GM18873 (cell line): ENCODE measurements around the gene TRAK2.

Experiments used
- ATAC-seq: cut with Tn5 transposase; IDR thresholded peaks from one replicate; pipeline ENCODE4 v1.9.1; 2021; ENCODE audit warnings: mild to moderate bottlenecking, moderate library complexity, moderate number of reproducible peaks; ENCODE audit not compliant: unreplicated experiment, low FRiP score

Gene TRAK2

DNA sequence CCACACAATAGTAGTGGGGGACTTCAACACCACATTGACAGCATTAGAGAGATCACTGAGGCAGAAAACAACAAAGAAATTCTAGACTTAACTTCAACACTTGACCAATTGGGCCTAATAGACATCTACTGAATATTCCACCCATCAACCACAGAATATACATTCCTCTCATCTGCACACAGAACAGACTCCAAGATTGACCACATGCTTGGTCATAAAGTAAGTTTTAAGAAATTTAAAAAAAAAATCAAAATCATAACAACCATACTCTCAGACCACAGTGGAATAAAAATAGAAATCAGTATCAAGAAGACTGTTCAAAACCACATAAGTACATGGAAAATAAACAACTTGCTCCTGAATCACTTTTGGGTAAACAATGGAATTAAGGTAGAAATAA, 85.1 kb downstream of the TRAK2 start:
- no peak for ATAC-seq

DNA sequence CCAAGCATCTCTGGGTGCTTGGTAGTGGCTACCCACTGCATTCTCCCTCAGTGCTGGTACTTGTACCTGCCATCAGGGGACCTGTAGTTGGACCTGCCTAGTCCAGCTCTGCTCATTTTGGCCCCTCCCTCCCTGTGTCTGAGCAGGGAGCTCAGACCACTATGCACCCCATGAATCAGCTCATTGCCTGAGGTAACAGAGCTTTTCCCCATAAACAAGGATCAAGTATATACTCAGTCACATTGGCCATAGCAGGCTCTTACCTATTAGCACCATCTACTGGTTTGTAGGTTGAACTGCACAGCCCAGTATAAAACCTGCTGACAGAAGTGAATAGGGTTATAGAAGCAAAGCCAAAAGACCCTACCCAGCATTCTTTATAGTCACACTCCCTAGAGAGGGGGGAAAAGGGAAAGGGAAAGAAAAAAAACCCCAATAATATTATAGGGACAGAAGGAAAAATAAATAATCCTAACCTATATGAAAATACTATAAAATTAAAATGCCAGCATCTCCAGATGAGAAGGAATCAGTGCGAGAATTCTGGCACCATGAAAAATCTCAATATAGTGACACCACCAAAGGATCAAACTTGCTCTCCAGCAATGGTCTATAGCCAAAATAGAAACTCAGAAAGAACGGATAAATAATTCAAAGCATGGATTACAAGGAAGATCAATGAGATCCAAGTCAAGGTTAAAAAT, 87.2 kb downstream of the TRAK2 start:
- ATAC-seq = no peak

DNA sequence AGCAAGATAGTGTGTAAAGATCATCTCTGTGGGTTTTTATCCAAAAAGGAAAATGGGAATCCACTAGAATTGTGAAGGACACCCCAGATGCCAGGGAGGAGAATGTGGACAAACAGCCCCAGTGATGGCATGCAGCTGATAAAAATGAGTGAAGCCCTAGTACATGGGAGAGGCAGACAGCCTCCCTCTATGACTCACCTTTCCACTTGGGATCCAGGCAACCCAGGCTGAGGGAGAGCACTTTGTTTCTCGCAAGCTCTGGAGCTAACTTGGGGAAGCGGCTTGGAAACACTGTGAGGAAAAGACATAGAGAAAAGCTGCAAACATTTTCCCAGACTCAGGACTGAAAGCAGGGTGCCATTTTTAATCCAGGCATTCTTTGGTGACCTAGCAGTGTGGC, 88.9 kb downstream of the TRAK2 start:
- ATAC-seq = no peak

DNA sequence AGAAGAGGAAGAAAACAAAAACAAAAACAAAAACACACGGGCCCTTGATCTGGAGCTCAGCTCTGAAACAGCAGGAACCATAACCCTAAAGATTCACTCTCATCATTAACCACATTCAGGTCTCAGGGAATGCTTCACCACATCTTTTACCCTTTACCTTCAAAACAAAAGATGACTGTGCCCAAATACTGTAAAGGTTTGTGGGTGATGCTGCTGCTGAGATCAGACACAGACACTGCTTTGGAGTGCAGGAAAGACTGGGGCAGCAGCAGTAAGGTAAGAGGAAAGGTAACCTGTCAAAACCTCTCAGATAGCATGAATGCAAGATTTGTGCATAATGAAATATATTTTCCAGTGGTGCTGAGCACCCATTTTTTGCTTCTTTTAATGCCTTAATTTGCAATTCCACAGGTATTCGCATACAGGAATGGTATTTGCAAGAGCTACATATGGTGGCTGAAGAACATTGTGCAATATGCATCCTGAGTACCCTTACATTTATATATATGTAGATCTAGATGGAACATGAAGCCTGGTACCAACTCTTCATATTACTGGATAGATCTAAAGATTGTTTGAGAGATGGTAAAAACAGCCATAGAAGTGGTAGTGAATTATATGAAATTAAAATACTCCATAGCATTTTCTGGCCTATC, 90.1 kb downstream of the TRAK2 start:
- no peak for ATAC-seq

DNA sequence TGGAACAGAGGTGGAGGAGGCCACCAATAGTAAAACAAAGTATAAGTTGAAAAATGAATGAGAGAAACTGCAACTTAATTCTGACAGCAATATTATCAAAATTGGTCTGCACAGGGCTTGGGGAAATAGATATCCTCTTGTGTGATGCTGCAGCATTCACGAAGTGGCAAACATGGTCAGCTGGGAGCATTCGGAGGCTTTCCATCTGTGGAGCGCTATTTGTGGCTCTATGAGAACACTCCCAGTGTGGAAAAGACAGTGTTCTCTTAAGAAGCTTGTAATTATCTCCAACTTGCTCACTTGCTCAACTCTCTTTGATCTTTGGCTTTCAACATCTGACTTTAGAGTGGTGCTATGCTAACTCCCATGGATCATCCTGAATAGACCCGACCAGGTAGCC, 91.0 kb downstream of the TRAK2 start:
- no peak for ATAC-seq

DNA sequence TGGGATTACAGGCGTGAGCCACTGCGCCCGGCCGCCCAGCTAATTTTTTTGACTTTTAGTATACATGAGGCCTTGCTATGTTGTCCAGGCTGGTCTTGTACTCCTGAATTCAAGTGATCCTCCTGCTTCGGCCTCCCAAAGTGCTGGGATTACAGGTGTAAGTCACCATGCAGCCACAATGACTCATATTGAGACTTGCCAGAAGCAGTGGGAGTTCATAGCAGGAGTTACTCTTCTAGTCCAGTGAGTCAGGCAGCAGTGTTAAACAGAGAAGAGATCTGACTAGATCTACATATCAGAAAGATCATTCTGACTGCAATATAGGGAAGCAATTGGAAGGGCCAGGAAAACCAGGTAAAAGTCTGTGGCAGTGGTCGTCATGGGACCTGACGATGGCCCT, 92.6 kb downstream of the TRAK2 start:
- ATAC-seq = no peak

DNA sequence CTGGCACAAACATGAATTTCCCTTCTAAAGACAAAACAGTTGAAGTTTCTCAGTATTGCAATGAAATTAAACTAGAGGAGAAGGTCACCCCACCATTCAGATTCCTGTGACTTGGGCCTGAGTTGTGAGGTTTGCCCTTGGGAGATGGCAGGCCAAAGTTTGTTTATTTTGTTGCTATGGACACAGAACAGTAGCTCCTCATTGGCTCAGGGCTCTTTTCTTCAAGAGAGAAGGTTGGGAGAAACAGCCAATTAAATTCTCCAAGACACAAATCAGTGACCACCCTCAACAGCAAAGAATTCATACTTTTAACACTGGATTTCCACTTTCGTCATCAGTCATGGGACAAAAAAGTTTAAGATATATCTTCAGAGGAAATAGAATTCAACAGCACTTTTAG, 94.0 kb downstream of the TRAK2 start, which contains the start of gene FLACC1:
Gene FLACC1 (minus strand): TSS at position 125 of the 400 bp plus-strand sequence. CDS start 5,941 bp downstream, outside the sequence.
- no peak for ATAC-seq

DNA sequence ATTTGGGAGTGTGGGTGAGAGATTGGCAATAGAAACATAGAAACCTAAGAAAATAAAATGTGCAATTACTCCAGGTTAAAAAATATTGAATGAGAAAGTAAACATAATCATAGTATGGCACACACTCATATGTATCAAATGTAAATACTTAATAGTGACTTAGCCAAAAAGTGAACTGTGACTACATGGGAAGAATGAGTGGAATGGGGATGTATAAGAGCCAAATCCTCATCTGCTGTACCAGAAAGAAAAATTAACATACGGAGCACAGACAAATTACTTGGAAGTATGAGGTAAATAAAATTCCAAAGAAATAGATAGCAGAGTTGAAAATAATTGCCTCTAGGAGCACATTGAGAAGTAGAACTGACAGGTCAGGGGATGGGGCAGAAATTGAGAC, 98.1 kb downstream of the TRAK2 start:
- no peak for ATAC-seq

DNA sequence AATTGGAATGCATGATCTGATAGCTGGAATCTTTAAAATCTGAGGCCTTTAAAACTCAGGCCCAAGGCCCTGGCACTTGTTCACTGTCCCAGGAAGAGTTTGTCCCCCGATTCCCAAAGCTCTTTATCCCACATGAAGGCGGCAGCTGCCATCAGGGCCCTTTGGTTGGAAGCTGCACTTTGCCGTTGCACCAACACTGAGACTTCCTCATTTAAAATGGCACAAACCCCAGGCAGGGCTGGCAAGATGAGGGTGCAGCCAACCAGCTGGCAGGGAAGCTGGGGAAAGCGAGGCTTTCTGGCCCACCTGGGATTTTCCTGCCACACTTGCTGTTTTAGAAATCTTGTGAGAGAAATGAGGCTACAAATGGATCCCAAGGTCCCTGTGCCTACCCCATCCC, 100.4 kb downstream of the TRAK2 start:
- no peak for ATAC-seq

DNA sequence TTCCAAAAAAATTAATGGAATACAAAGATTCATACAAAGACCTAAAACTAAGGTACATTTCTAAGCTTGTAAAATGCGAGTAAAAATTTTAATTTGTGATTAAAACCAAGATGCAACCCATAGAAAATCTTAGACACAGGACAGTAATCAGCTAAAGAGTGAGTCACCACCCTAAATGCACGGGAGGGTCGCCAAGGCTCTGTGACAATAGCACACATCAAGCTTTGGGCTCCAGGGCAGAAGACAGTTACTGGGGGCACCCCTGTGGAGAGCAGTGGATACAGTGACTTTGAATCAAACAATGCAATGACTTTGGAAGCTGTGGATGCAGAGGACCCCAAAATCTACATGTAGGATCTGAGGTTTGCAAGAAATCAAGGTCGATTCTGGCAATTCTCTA, 101.7 kb downstream of the TRAK2 start:
- ATAC-seq = no peak

DNA sequence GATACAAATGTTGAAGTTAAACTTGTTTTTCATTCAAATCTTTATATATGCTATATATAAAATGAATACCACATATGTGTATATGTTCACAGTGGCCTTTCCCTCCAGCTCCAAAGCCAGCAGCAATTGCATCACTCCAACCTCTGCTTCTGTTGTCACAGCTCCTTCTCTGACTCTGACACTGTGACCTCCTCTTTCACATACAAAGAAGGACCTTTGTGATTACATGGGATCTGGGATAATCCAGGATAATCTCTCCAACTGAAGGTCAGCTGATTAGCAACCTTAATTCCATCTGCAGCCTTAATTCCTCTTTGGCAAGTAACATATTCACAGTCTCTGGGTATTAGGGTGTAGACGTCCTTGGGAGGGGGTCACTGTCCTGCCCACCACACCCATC, 102.5 kb downstream of the TRAK2 start:
- ATAC-seq = no peak

DNA sequence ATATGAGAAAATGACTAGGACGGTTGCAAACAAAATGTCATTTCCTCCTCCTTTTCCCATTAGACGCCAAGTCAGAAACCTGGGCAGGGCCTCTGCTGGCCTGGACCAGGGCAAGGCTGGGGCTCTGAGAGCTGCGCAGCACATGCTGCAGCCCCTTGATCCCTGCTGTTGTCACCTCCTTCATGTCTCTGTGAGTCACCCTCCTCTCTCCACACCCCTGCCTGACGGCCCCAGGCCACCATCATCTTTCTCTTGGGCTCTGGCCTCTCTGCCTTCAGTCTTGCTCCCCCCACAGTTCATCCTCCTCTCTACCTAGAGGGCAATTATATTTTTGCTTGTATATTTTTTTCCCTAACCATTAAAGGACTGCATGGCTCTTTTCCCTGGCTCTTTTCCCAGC, 104.1 kb downstream of the TRAK2 start:
- no peak for ATAC-seq

DNA sequence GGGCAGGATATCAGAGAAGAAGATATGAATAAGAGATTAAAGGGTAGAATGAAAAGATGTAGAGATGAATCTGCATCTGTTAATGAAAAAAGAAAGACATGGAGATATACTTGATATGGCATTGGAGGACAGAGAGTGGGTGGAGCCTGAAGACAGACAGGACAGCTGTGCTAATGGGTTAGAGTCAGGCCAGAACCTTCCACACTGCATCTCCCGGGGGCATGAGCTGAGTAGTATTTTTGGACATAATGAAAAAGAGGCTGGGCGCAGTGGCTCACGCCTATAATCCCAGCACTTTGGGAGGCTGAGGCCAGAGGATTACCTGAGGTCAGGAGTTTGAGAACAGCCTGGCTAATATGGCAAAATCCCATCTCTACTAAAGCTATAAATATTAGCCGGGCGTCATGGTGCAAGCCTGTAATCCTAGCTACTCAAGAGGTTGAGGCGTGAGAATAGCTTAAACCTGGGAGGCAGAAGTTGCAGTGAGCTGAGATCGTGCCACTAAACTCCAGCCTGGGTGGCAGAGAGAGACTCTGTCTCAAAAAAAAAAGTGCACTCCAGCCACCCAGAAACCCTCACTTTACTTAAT, 105.5 kb downstream of the TRAK2 start:
- ATAC-seq = no peak

DNA sequence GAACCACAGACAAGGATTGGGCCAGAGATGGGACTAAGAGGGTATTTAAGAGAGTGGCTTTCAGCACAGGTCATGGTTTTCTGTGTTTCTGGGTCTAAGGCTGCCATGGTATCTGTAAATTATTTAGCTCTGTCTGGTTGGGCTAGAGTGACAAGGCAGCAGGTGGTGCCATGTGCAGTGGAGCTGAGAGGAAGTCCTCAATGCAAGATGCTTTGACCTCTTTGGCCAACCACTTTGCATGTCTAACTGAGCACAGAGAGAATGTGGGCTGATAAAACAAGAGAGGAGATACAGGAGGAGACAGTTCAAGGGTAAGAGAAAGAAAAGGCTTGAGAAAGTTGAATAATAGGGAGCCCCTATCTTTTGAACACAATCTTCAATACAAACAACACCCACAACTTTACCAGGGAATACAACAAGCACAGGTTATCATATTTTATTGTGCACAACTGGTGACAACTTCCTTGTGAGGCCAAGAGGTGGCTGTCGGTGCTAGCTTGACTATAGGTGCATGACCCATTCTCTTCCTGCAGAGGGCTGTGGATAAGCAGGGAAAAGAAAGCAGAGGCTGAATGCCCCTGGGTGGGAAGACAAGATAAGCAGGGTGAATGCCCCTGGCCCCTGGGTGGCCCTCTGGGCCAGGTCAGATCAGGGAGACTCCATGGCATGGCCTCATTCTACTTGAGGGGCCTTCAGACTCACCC, 106.4 kb downstream of the TRAK2 start:
- peak; percentile 81 for ATAC-seq

DNA sequence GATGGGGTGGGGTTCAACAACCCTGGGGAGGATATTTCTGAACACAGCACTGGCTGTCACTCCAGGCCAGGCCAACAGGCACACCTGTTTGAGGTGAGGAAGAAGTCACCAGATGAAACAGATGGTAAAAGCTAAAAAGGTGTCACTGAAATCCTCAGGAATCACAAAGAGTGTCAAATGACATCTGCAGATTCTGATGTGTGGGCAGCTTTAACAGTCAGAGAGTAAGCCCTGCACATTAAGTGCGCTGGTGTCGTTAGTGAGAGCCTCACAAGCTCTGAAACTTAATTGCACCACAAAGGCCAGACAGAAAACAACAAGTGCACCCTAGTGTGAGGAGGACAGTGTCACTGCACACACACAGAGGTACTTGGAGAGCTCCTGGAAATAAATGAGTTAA, 107.7 kb downstream of the TRAK2 start:
- ATAC-seq = no peak

DNA sequence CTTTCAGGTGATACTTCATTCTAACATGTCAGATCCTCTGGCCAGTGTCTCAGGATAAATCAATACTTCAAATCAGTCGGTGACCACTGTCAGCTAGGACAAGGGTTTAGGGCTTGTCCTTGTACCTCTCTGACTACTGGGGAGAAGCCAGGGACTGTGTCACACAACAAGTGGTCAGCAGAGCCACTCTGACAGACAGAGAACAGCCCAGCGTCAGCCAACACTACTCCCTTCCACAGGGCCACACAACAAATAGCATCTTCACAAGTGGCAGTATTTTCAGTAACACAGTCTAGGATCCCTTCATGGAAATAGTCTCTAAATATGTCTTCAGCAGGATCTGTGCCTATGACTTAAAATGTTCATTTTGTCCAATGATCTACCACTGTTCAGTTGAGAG, 108.3 kb downstream of the TRAK2 start:
- ATAC-seq = no peak

DNA sequence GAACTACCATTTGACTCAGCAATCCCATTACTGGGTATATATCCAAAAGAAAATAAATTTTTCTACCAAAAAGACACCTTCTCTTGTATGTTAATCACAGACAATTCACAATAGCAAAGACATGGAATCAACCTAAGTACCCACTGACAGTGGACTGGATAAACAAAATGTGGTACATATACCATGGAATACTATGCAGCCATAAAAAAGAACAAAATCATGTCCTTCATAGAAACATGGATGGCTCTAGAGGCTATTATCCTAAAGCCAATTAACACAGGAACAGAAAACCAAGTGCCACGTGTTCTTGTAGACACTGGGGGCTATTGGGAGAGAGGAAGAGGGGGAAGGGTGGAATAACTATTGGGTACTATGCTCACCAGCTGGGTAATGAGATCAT, 121.8 kb downstream of the TRAK2 start:
- no peak for ATAC-seq

DNA sequence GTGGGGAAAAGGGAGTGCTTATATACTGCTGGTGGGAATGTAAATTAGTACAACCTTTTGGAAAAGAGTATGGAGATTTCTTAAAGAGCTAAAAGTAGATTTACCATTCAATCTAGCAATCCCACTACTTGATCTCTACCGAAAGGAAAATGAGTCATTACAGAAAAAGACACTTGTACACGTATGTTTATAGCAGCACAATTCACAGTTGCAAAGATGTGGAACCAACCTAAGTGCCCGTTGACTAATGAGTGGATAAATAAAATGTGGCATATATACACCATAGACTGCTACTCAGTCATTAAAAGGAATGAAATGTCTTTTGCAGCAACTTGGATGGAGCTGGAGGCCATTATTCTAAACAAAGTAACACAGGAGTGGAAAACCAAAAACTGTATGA, 123.6 kb downstream of the TRAK2 start:
- ATAC-seq = no peak
